ENCODE results near the gene GLB1L2. TPM values are rescaled to one million over a fixed set of nuclear protein-coding genes. Genes with fewer than 3 reads are reported as not detected.

Gene GLB1L2
- total and polyA plus RNA-seq, 2 experiments from 2014 or later: 3.3 to 12.3 TPM

DNA sequence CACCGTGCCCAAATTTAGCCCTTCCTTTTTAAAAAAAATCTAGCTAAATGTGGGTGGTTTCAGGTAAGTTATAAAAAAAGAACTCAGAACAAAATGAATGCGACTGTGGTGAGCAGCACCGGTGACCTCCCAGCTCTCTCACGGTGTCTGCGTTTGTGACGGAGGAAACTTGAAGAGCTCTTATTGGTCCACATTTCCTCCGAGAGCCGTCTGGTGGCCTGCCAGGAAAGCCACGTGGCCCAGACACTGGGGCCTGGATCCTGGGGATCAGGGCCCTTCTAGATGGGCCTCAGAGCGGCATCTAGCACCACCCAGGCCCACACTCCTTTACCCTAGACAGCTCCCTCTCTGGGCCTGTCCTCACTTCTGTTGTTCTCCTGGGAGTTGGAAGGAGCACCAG lies 40.7 kb downstream of the GLB1L2 start:
- no peak for DNase-seq (ENCODE audit: low spot score)
- no peaks in the 10 kb centered on the region for H3K79me2 ChIP-seq (replicated peaks; ENCODE audit: insufficient read depth)
- no peaks in the 10 kb centered on the region for H3K27me3 ChIP-seq (ENCODE audit: insufficient read depth)
- H3K4me3 ChIP-seq: no peak overlapping the region
- no peaks in the 10 kb centered on the region for H3F3A ChIP-seq (replicated peaks; ENCODE audit: low read depth)
- peaks cover 7% of the 10 kb centered on the region; the same call in 2 of the 3 replicates for H3K36me3 Mint-ChIP-seq (ENCODE audit: low read depth)
- H2AFZ ChIP-seq: no peak overlapping the region
- H3K36me3 ChIP-seq (ENCODE audit: insufficient read depth): no peaks in the 10 kb centered on the region; the same call in 1 of the 2 replicates
- no peak overlapping the region for H3K27ac ChIP-seq (ENCODE audit: low read depth)
- ATAC-seq: no peak
- TF ChIP-seq EZH2 (IDR thresholded peaks at IDR 0.05; ENCODE audit: low read depth, unreplicated experiment) (no peak), JUNB (IDR thresholded peaks at IDR 0.05; ENCODE audit: unreplicated experiment) (no peak), NANOG (IDR thresholded peaks at IDR 0.05; ENCODE audit: borderline replicate concordance) (no peak), POLR2AphosphoS5 (IDR thresholded peaks at IDR 0.05; ENCODE audit: low read depth) (no peak), ZNF114 (CRISPR knock-in tag; IDR thresholded peaks at IDR 0.05) (no peak), STAT1 (IDR thresholded peaks at IDR 0.05; ENCODE audit: unreplicated experiment) (no peak), ZNF331 (CRISPR knock-in tag; IDR thresholded peaks at IDR 0.05; ENCODE audit: low read depth) (no peak), EZH2phosphoT487 (IDR thresholded peaks at IDR 0.05; ENCODE audit: unreplicated experiment) (no peak)
- TF ChIP-seq, protein P1, sequence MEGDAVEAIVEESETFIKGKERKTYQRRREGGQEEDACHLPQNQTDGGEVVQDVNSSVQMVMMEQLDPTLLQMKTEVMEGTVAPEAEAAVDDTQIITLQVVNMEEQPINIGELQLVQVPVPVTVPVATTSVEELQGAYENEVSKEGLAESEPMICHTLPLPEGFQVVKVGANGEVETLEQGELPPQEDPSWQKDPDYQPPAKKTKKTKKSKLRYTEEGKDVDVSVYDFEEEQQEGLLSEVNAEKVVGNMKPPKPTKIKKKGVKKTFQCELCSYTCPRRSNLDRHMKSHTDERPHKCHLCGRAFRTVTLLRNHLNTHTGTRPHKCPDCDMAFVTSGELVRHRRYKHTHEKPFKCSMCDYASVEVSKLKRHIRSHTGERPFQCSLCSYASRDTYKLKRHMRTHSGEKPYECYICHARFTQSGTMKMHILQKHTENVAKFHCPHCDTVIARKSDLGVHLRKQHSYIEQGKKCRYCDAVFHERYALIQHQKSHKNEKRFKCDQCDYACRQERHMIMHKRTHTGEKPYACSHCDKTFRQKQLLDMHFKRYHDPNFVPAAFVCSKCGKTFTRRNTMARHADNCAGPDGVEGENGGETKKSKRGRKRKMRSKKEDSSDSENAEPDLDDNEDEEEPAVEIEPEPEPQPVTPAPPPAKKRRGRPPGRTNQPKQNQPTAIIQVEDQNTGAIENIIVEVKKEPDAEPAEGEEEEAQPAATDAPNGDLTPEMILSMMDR (conservative IDR thresholded peaks at IDR 0.05; ENCODE audit: low read depth in 2 of 2): no peak
- TF ChIP-seq, protein P2, sequence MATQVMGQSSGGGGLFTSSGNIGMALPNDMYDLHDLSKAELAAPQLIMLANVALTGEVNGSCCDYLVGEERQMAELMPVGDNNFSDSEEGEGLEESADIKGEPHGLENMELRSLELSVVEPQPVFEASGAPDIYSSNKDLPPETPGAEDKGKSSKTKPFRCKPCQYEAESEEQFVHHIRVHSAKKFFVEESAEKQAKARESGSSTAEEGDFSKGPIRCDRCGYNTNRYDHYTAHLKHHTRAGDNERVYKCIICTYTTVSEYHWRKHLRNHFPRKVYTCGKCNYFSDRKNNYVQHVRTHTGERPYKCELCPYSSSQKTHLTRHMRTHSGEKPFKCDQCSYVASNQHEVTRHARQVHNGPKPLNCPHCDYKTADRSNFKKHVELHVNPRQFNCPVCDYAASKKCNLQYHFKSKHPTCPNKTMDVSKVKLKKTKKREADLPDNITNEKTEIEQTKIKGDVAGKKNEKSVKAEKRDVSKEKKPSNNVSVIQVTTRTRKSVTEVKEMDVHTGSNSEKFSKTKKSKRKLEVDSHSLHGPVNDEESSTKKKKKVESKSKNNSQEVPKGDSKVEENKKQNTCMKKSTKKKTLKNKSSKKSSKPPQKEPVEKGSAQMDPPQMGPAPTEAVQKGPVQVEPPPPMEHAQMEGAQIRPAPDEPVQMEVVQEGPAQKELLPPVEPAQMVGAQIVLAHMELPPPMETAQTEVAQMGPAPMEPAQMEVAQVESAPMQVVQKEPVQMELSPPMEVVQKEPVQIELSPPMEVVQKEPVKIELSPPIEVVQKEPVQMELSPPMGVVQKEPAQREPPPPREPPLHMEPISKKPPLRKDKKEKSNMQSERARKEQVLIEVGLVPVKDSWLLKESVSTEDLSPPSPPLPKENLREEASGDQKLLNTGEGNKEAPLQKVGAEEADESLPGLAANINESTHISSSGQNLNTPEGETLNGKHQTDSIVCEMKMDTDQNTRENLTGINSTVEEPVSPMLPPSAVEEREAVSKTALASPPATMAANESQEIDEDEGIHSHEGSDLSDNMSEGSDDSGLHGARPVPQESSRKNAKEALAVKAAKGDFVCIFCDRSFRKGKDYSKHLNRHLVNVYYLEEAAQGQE (IDR thresholded peaks at IDR 0.05; ENCODE audit: unreplicated experiment): no peak
- TF ChIP-seq, protein P3, sequence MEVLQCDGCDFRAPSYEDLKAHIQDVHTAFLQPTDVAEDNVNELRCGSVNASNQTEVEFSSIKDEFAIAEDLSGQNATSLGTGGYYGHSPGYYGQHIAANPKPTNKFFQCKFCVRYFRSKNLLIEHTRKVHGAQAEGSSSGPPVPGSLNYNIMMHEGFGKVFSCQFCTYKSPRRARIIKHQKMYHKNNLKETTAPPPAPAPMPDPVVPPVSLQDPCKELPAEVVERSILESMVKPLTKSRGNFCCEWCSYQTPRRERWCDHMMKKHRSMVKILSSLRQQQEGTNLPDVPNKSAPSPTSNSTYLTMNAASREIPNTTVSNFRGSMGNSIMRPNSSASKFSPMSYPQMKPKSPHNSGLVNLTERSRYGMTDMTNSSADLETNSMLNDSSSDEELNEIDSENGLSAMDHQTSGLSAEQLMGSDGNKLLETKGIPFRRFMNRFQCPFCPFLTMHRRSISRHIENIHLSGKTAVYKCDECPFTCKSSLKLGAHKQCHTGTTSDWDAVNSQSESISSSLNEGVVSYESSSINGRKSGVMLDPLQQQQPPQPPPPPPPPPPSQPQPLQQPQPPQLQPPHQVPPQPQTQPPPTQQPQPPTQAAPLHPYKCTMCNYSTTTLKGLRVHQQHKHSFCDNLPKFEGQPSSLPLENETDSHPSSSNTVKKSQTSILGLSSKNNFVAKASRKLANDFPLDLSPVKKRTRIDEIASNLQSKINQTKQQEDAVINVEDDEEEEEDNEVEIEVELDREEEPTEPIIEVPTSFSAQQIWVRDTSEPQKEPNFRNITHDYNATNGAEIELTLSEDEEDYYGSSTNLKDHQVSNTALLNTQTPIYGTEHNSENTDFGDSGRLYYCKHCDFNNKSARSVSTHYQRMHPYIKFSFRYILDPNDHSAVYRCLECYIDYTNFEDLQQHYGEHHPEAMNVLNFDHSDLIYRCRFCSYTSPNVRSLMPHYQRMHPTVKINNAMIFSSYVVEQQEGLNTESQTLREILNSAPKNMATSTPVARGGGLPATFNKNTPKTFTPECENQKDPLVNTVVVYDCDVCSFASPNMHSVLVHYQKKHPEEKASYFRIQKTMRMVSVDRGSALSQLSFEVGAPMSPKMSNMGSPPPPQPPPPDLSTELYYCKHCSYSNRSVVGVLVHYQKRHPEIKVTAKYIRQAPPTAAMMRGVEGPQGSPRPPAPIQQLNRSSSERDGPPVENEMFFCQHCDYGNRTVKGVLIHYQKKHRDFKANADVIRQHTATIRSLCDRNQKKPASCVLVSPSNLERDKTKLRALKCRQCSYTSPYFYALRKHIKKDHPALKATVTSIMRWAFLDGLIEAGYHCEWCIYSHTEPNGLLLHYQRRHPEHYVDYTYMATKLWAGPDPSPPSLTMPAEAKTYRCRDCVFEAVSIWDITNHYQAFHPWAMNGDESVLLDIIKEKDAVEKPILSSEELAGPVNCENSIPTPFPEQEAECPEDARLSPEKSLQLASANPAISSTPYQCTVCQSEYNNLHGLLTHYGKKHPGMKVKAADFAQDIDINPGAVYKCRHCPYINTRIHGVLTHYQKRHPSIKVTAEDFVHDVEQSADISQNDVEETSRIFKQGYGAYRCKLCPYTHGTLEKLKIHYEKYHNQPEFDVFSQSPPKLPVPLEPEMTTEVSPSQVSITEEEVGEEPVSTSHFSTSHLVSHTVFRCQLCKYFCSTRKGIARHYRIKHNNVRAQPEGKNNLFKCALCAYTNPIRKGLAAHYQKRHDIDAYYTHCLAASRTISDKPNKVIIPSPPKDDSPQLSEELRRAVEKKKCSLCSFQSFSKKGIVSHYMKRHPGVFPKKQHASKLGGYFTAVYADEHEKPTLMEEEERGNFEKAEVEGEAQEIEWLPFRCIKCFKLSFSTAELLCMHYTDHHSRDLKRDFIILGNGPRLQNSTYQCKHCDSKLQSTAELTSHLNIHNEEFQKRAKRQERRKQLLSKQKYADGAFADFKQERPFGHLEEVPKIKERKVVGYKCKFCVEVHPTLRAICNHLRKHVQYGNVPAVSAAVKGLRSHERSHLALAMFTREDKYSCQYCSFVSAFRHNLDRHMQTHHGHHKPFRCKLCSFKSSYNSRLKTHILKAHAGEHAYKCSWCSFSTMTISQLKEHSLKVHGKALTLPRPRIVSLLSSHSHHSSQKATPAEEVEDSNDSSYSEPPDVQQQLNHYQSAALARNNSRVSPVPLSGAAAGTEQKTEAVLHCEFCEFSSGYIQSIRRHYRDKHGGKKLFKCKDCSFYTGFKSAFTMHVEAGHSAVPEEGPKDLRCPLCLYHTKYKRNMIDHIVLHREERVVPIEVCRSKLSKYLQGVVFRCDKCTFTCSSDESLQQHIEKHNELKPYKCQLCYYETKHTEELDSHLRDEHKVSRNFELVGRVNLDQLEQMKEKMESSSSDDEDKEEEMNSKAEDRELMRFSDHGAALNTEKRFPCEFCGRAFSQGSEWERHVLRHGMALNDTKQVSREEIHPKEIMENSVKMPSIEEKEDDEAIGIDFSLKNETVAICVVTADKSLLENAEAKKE (CRISPR knock-in tag; IDR thresholded peaks at IDR 0.05): no peak
- TF ChIP-seq, protein P4, sequence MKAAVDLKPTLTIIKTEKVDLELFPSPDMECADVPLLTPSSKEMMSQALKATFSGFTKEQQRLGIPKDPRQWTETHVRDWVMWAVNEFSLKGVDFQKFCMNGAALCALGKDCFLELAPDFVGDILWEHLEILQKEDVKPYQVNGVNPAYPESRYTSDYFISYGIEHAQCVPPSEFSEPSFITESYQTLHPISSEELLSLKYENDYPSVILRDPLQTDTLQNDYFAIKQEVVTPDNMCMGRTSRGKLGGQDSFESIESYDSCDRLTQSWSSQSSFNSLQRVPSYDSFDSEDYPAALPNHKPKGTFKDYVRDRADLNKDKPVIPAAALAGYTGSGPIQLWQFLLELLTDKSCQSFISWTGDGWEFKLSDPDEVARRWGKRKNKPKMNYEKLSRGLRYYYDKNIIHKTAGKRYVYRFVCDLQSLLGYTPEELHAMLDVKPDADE (IDR thresholded peaks at IDR 0.05): no peak
- H3K4me1 Mint-ChIP-seq: peaks cover 17% of the 10 kb centered on the region
- 0 out of 2 replicates have a peak overlapping the region, but pooled peaks have one; percentile 15 for H3K27ac Mint-ChIP-seq
- peaks cover 10% of the 10 kb centered on the region for H3K27me3 Mint-ChIP-seq (ENCODE audit: insufficient read depth, low read depth, poor library complexity)
- H4K20me1 ChIP-seq (replicated peaks; ENCODE audit: insufficient read depth): no peaks in the 10 kb centered on the region
- no peaks in the 10 kb centered on the region for H3K9me2 ChIP-seq (ENCODE audit: insufficient read depth)
- no peak overlapping the region for H3K4me3 Mint-ChIP-seq
- H3K9me3 Mint-ChIP-seq: no peaks in the 10 kb centered on the region
- no peaks in the 10 kb centered on the region for H3K4me1 ChIP-seq (ENCODE audit: insufficient read depth)
- H3K4me2 ChIP-seq: no peak overlapping the region

Measured in GM23338 (cell line).